HepG2 (cell line): ENCODE measurements around the gene SCARF1. TPM values are rescaled to one million over a fixed set of nuclear protein-coding genes. Genes with fewer than 3 reads are reported as not detected.

Experiments
- ARNTL ChIP-seq: sonication (generic); formaldehyde crosslinking; IDR thresholded peaks from 2 replicates; pipeline ENCODE4 v1.4.0; 2020; ENCODE audit warnings: mild to moderate bottlenecking, missing genetic modification reagents
- BRCA1 ChIP-seq: sonication (generic); formaldehyde crosslinking; IDR thresholded peaks from 2 replicates; pipeline ENCODE4 v1.4.0; 2020; ENCODE audit warnings: missing genetic modification reagents
- CBFB ChIP-seq: sonication (generic); formaldehyde crosslinking; IDR thresholded peaks from 2 replicates; pipeline ENCODE4 v1.4.0; 2020; ENCODE audit warnings: missing genetic modification reagents
- CREB1 ChIP-seq, 2 experiments: fragments of 450-650 bp in 1 of 2; IDR thresholded peaks; 2 replicates each; pipeline ENCODE4 v1.6.1; 2016 to 2017; ENCODE audit warnings: control low read depth in 1 of 2, mild to moderate bottlenecking in 1 of 2, missing compliant biosample characterization in 1 of 2, missing genetic modification characterization in 1 of 2
- GABPB1 ChIP-seq: IDR thresholded peaks from 2 replicates; pipeline ENCODE4 v1.6.1; 2016; ENCODE audit warnings: mild to moderate bottlenecking, missing genetic modification reagents, moderate library complexity, missing compliant biosample characterization
- HNRNPH1 ChIP-seq: fragments of 200-400 bp; formaldehyde crosslinking; optimal IDR thresholded peaks from 2 replicates; pipeline ENCODE3; 2017; ENCODE audit warnings: mild to moderate bottlenecking, low read depth, low read length
- MTA1 ChIP-seq: sonication (generic); formaldehyde crosslinking; IDR thresholded peaks from 2 replicates; pipeline ENCODE4 v1.4.0; 2020; ENCODE audit warnings: missing genetic modification reagents, mild to moderate bottlenecking, borderline replicate concordance
- NCOA2 ChIP-seq: sonication (generic); formaldehyde crosslinking; IDR thresholded peaks from 2 replicates; pipeline ENCODE4 v1.8.0; 2022; ENCODE audit warnings: inconsistent platforms
- NFE2 ChIP-seq: sonication (generic); formaldehyde crosslinking; IDR thresholded peaks from 2 replicates; pipeline ENCODE4 v1.4.0; 2020; ENCODE audit warnings: missing genetic modification reagents
- RBM22 ChIP-seq: fragments of 200-400 bp; formaldehyde crosslinking; optimal IDR thresholded peaks from 2 replicates; pipeline ENCODE3; 2017; ENCODE audit warnings: mild to moderate bottlenecking, low read length, moderate library complexity
- SMAD9 ChIP-seq: sonication (generic); formaldehyde crosslinking; IDR thresholded peaks from 2 replicates; pipeline ENCODE4 v1.5.1; 2020; ENCODE audit warnings: mild to moderate bottlenecking, missing genetic modification reagents
- SMC3 ChIP-seq: IDR thresholded peaks from 2 replicates; pipeline ENCODE4 v1.6.1; 2011; ENCODE audit warnings: low read length, improper control_type of control experiment
- YEATS4 ChIP-seq: sonication (generic); formaldehyde crosslinking; IDR thresholded peaks from 2 replicates; pipeline ENCODE4 v1.4.0; 2020; ENCODE audit warnings: missing genetic modification reagents, borderline replicate concordance
- ZNF224 ChIP-seq: sonication (generic); formaldehyde crosslinking; IDR thresholded peaks from 2 replicates; pipeline ENCODE4 v1.5.0; 2020; ENCODE audit warnings: mild to moderate bottlenecking, missing genetic modification reagents
- ZNF430 ChIP-seq: sonication (generic); formaldehyde crosslinking; IDR thresholded peaks from 2 replicates; pipeline ENCODE4 v1.9.0; 2021; ENCODE audit warnings: mild to moderate bottlenecking, missing genetic modification reagents
- ZNF746 ChIP-seq: sonication (generic); formaldehyde crosslinking; IDR thresholded peaks from 2 replicates; pipeline ENCODE4 v1.8.0; 2022; ENCODE audit warnings: mild to moderate bottlenecking, missing genetic modification reagents
- polyA plus RNA-seq, 8 experiments: library from polyadenylated mRNA; depleted of rRNA in 3 of 8; stranded (reverse) in 7 of 8; unstranded in 1 of 8; fragments of >200 nt; fragmentation: Illumina TruSeq in 4 of 8; extraction: Trizol in 4 of 8; gene quantifications; 2 replicates each; pipeline versions ENCODE4 v1.2.1 to v1.2.3, GENCODE V29; 2011 to 2016; ENCODE audit warnings: low read depth in 4 of 8, missing spikeins in 1 of 8, mixed read lengths in 1 of 8; ENCODE audit not compliant: insufficient read depth in 1 of 8
- total RNA-seq, 5 experiments: library from RNA; depleted of rRNA; stranded (reverse); fragments of >200 nt; fragmentation: Illumina TruSeq; extraction: Trizol; gene quantifications; 2 replicates each; pipeline ENCODE4 v1.2.3, GENCODE V29; 2016; ENCODE audit warnings: low read depth in 1 of 5
- TF ChIP-seq, protein P1 (sequence below): sonication (generic); formaldehyde crosslinking; IDR thresholded peaks from 2 replicates; pipeline ENCODE4 v1.8.0; 2022; ENCODE audit warnings: missing genetic modification reagents, mild to moderate bottlenecking, borderline replicate concordance
- TF ChIP-seq, protein P2 (sequence below), 2 experiments: sonication (generic) in 1 of 2; formaldehyde crosslinking in 1 of 2; IDR thresholded peaks; 2 replicates each; pipeline versions ENCODE4 v1.6.1 to v1.9.0; 2014 to 2022; ENCODE audit warnings: antibody characterized with exemption in 1 of 2, borderline replicate concordance in 1 of 2, inconsistent platforms in 1 of 2, low read depth in 1 of 2, missing genetic modification reagents in 1 of 2
- TF ChIP-seq, protein P3 (sequence below): sonication (generic); formaldehyde crosslinking; IDR thresholded peaks from 2 replicates; pipeline ENCODE4 v1.5.0; 2020; ENCODE audit warnings: mild to moderate bottlenecking, missing genetic modification reagents, borderline replicate concordance

The SCARF1 gene
- total and polyA plus RNA-seq, 2 of the 13 experiments (the other 11 are each of a cell fraction or from before 2014, with no cell fraction given) = 0.24 to 0.71 TPM

DNA sequence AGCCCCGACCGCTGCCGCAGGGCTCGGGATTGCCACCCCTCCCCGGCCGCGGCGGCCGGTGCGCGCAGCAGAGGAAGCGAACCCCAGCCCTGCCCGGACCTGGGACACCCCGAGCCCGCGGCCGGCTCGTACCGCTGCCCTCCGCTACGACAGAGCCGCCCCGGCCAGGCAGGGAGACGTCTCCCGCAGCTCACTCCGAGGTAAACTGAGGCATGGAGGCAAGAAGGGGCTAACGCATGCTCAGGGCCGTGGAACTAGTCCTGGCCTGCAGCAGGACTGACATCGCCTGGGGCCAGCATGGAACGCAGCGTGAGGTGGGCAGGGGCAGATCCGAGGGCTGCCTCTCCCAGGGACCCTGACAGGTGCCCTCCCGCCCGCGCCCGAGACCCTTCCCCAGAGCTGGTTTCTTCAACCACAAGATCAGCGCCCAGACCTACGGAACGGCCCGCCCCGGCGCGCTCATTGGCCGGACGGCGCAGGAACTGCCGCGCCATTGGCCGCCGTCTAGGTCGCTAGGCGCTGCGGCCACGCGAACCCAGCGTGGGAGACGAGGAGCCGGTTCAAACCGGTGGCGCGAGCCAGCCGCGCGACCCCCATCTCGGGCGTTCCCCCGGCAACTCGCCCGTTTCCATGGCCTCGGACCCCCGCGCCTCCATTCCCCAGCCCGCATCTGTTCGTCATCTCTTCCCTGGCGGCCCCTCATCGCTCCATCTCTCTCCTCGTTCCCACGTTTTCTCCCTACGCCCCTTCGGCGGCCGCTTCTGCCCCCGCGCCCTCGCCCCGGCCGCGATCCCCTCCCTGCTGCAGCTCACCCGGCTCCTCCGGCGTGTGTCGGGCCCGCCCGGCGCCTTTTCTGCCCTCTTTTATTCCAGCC is 17.3 kb downstream of the SCARF1 start, which contains the start of gene SLC43A2 (continued):
- TF ChIP-seq MTA1 (CRISPR knock-in tag) (no peak), CREB1 (IDR thresholded peaks at IDR 0.05) (no peak), CREB1 (CRISPR knock-in tag; IDR thresholded peaks at IDR 0.05) (no peak), CBFB (CRISPR knock-in tag) (no peak), SMC3 (no peak), YEATS4 (CRISPR knock-in tag) (peak; percentile 40; the same call in 1 of the 2 replicates), ZNF746 (no peak; the same call in 1 of the 2 replicates), NFE2 (CRISPR knock-in tag) (no peak), ARNTL (peak; percentile 43; the same call in 1 of the 2 replicates), RBM22 (no peak), ZNF430 (CRISPR knock-in tag) (no peak; the same call in 1 of the 2 replicates), ZNF224 (CRISPR knock-in tag) (no peak), SMAD9 (no peak), HNRNPH1 (no peak), NCOA2 (no peak; the same call in 1 of the 2 replicates), BRCA1 (CRISPR knock-in tag) (no peak), GABPB1 (CRISPR knock-in tag) (peak; percentile 60; the same call in 1 of the 2 replicates)
- TF ChIP-seq, protein P1, sequence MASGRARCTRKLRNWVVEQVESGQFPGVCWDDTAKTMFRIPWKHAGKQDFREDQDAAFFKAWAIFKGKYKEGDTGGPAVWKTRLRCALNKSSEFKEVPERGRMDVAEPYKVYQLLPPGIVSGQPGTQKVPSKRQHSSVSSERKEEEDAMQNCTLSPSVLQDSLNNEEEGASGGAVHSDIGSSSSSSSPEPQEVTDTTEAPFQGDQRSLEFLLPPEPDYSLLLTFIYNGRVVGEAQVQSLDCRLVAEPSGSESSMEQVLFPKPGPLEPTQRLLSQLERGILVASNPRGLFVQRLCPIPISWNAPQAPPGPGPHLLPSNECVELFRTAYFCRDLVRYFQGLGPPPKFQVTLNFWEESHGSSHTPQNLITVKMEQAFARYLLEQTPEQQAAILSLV (CRISPR knock-in tag) = no peak
- TF ChIP-seq, protein P2, sequence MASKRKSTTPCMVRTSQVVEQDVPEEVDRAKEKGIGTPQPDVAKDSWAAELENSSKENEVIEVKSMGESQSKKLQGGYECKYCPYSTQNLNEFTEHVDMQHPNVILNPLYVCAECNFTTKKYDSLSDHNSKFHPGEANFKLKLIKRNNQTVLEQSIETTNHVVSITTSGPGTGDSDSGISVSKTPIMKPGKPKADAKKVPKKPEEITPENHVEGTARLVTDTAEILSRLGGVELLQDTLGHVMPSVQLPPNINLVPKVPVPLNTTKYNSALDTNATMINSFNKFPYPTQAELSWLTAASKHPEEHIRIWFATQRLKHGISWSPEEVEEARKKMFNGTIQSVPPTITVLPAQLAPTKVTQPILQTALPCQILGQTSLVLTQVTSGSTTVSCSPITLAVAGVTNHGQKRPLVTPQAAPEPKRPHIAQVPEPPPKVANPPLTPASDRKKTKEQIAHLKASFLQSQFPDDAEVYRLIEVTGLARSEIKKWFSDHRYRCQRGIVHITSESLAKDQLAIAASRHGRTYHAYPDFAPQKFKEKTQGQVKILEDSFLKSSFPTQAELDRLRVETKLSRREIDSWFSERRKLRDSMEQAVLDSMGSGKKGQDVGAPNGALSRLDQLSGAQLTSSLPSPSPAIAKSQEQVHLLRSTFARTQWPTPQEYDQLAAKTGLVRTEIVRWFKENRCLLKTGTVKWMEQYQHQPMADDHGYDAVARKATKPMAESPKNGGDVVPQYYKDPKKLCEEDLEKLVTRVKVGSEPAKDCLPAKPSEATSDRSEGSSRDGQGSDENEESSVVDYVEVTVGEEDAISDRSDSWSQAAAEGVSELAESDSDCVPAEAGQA (IDR thresholded peaks at IDR 0.05; ENCODE audit: low read depth) = no peak
- TF ChIP-seq, protein P2 (CRISPR knock-in tag; IDR thresholded peaks at IDR 0.05; ENCODE audit: borderline replicate concordance) = no peak
- TF ChIP-seq, protein P3, sequence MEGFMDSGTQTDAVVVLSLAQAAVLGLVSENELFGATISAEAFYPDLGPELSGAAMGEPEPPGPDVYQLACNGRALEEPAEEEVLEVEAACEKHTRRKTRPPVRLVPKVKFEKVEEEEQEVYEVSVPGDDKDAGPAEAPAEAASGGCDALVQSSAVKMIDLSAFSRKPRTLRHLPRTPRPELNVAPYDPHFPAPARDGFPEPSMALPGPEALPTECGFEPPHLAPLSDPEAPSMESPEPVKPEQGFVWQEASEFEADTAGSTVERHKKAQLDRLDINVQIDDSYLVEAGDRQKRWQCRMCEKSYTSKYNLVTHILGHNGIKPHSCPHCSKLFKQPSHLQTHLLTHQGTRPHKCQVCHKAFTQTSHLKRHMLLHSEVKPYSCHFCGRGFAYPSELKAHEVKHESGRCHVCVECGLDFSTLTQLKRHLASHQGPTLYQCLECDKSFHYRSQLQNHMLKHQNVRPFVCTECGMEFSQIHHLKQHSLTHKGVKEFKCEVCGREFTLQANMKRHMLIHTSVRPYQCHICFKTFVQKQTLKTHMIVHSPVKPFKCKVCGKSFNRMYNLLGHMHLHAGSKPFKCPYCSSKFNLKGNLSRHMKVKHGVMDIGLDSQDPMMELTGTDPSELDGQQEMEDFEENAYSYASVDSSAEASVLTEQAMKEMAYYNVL (CRISPR knock-in tag) = no peak
